Aorta (tissue), 5 donors: ENCODE measurements around the gene LAMC3. TPM values are rescaled to one million over a fixed set of nuclear protein-coding genes. Genes with fewer than 3 reads are reported as not detected.

ENCODE experiments used
- ATAC-seq: fragments of 200-7000 bp; cut with Tn5 transposase; one replicate; pipeline ENCODE4 v1.9.1; 2022; ENCODE audit warnings: moderate library complexity; ENCODE audit not compliant: low FRiP score
- DNase-seq, 2 donors: peaks; one replicate each; pipeline ENCODE4 v3.0.0-alpha.2; 2020
- H3K27ac ChIP-seq, 2 donors: one replicate each; pipeline ENCODE4 v1.5.1; 2013; ENCODE audit warnings: low read length in 2 of 2, mild to moderate bottlenecking in 2 of 2, moderate library complexity in 2 of 2, control low read depth in 1 of 2, inconsistent platforms in 1 of 2, low read depth in 1 of 2
- H3K27me3 ChIP-seq, 2 donors: one replicate each; pipeline ENCODE4 v1.6.1; 2013; ENCODE audit warnings: control low read depth in 1 of 2, low read length in 1 of 2, mild to moderate bottlenecking in 1 of 2, moderate library complexity in 1 of 2; ENCODE audit not compliant: insufficient read depth in 2 of 2, control insufficient read depth in 1 of 2
- H3K36me3 ChIP-seq, 2 donors: one replicate each; pipeline ENCODE4 v1.6.1; 2013; ENCODE audit warnings: control low read depth in 1 of 2, low read length in 1 of 2, mild to moderate bottlenecking in 1 of 2; ENCODE audit not compliant: insufficient read depth in 2 of 2, control insufficient read depth in 1 of 2
- H3K4me1 ChIP-seq, 2 donors: one replicate each; pipeline ENCODE4 v1.6.1; 2013; ENCODE audit warnings: low read length in 2 of 2, control low read depth in 1 of 2, mild to moderate bottlenecking in 1 of 2, moderate library complexity in 1 of 2; ENCODE audit not compliant: insufficient read depth in 2 of 2, control insufficient read depth in 1 of 2
- H3K4me3 ChIP-seq, 2 donors: one replicate each; pipeline ENCODE4 v1.5.1; 2013; ENCODE audit warnings: low read length in 2 of 2, control low read depth in 1 of 2, mild to moderate bottlenecking in 1 of 2
- H3K9me3 ChIP-seq: one replicate; pipeline ENCODE4 v1.6.1; 2013; ENCODE audit warnings: mild to moderate bottlenecking, low read length; ENCODE audit not compliant: control insufficient read depth
- WGBS, 2 donors: extraction: QIAGEN DNeasy Blood & Tissue Kit; methylation state at CpG; one replicate each; pipeline ENCODE4 v1.1.7; 2013; 5-methylcytosine and 5-hydroxymethylcytosine counted together
- intact Hi-C, 2 donors: fragments of 100-400 bp; cut with DNase I; formaldehyde crosslinking; loops; one replicate each; pipeline versions ENCODE4 v1.14.2 to v1.15.0; 2022
- polyA plus RNA-seq, 2 donors: library from polyadenylated mRNA; stranded (reverse); fragments of 200-250 nt; gene quantifications; one replicate each; pipeline ENCODE4 v1.2.3, GENCODE V29; 2013
- total RNA-seq, 2 donors: library from RNA; stranded (reverse); fragmentation: NEBNext Ultra II Directional; extraction: Animal tissue kit (Norgen Biotek cat#: 25700); gene quantifications; one replicate each; pipeline ENCODE4 v1.2.1, GENCODE V29; 2021
- donor health status: healthy with polysubstance abuse.
- donor health status: Bipolar disorder and iron deficiency.
- donor health status: DM: no; HTN: no; CAD: no.
- donor health status: DM: no; HTN: no; CAD: no.
- donor health status: DM: yes; HTN: yes; CAD: no.

Gene LAMC3
- total and polyA plus RNA-seq, 4 donors: 0.32 to 1.3 (median 0.74) TPM

DNA sequence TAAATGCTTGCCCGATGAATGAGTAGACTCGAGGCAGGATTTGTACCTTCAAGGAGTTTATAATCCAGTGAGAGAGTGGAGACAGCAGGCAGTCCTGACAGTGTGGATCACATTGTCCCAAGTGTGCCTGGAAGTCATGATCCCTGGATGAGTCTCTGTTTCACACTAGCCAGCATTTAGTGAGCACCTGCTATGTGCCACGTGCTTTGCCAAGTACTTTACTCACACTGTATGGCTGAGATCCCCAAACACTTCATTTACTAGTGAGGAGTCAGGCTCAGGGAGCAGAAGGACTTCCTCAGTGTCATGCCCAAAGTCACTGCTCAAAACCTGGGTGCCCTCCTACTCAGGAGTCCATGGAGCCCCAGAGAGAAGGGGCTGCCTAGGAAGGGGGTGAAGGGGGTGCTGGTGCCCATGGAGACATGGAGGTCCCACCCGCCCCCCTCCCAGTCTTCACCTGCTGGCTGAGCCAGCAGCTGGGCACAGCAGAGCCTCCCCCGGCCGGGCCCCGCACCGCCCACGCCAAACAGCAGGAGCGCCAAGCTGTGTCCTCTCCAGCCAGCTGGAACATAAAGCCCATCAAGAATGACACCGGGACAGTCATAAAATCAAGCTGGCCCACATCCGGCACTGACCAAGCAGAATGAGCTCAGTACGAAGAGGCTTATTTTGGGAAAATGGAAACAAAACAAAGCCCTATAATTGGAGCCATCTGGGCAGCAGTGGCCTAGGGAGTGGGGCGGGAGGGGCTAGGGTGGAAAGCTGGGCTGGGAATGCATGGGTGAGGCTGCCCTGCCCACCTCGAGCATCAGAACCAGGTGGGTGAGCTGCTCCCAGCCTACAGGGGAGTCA, 10.6 kb downstream of the LAMC3 start:
- DNase-seq: peak; percentile 67 to 85
- no peaks in the 10 kb centered on the region for H3K27me3 ChIP-seq
- WGBS, 2 donors: 6 to 13% methylated on average over 15 of the region's 15 CpGs
- no peak overlapping the region for H3K4me3 ChIP-seq
- peak overlapping the region in 1 of 2 donors; percentile 75 for H3K27ac ChIP-seq
- ATAC-seq: peak; percentile 79
- no peaks in the 10 kb centered on the region for H3K36me3 ChIP-seq
- intact Hi-C loops: no loop called here
- no peaks in the 10 kb centered on the region for H3K9me3 ChIP-seq
- H3K4me1 ChIP-seq: no peaks in the 10 kb centered on the region

DNA sequence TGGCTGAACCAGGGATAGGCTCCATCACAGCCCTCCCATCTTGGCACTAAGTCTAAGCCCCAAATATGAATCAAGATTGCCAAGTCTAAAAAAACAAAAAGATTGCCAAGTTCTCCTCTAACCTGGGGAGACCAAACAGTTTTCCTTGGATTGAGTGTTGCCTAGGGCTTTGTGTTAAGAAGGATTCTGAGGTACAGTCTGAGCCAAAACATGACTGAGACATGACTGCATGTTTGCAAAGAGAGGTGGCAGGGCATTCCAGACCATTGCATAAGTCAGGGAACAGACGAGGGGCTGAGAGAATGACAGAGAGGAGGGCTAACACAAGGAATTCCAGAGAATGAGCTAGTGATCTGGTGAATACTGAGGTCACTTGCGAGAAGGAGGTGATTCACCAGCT, 11.4 kb downstream of the LAMC3 start:
- intact Hi-C loops: no loop called here
- DNase-seq (no peak), ATAC-seq (peak; percentile 57)

DNA sequence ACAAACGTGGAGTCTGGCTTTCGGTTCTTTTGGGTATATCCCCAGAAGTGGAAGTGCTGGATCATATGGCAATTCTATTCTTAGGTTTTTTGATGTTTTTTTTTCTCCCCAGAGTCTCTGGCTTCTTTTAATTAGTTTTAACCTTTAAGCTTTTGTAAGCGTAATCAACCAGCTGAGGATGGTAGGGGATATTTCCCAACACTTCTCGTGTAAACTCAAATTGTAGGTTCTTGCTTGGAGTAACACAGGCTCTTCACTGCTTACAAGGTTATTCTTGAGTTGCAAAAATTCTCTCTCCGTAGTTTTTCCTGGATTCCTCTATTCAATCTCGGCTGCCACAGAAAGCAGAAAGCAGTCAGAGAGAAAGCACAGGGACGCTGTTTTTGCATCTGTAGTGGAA, 11.9 kb downstream of the LAMC3 start:
- H3K27ac ChIP-seq: no peak overlapping the region

More for the DNA sequence above, 11.4 kb downstream of the LAMC3 start:
- Histone ChIP-seq H3K27me3 (no peaks in the 10 kb centered on the region), H3K27ac (peak overlapping the region in 1 of 2 donors; percentile 75), H3K4me3 (no peak overlapping the region), H3K4me1 (no peaks in the 10 kb centered on the region), H3K9me3 (no peaks in the 10 kb centered on the region), H3K36me3 (no peaks in the 10 kb centered on the region)
- WGBS, 2 donors: 2 to 4% methylated on average over 2 of the region's 2 CpGs

DNA sequence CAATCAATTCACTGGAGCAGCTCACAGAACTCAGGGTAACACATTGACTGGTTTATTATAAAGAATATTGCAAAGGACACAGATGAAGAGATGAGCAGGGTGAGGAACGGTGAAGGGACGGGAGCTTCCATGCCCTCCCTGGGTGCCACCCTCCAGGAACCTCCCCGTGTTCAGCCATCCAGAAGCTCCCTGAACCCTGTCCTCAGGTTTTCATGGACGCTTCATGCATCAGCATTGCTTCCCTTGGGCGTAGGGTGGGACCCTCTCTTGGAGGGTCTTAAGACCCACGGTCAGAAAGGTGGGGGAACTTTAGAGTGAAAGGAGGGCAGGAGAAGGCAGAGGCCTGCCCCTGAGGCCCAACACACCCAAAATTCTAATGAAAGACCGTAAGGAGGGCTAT, 12.8 kb downstream of the LAMC3 start:
- Histone ChIP-seq H3K9me3 (no peaks in the 10 kb centered on the region), H3K36me3 (no peaks in the 10 kb centered on the region), H3K27me3 (no peaks in the 10 kb centered on the region), H3K27ac (no peak overlapping the region), H3K4me3 (no peak overlapping the region), H3K4me1 (no peaks in the 10 kb centered on the region)
- no peak for ATAC-seq
- no peak for DNase-seq
- 92 to 95% methylated on average over 7 of the region's 7 CpGs for WGBS, 2 donors
- intact Hi-C loops: no loop called here

More for the DNA sequence above, 11.9 kb downstream of the LAMC3 start:
- Histone ChIP-seq H3K4me1 (no peaks in the 10 kb centered on the region), H3K4me3 (no peak overlapping the region), H3K27me3 (no peaks in the 10 kb centered on the region), H3K36me3 (no peaks in the 10 kb centered on the region), H3K9me3 (no peaks in the 10 kb centered on the region)
- WGBS, 2 donors: 12 to 23% methylated on average over 7 of the region's 7 CpGs
- DNase-seq (no peak), ATAC-seq (no peak)
- intact Hi-C loops: no loop called here

DNA sequence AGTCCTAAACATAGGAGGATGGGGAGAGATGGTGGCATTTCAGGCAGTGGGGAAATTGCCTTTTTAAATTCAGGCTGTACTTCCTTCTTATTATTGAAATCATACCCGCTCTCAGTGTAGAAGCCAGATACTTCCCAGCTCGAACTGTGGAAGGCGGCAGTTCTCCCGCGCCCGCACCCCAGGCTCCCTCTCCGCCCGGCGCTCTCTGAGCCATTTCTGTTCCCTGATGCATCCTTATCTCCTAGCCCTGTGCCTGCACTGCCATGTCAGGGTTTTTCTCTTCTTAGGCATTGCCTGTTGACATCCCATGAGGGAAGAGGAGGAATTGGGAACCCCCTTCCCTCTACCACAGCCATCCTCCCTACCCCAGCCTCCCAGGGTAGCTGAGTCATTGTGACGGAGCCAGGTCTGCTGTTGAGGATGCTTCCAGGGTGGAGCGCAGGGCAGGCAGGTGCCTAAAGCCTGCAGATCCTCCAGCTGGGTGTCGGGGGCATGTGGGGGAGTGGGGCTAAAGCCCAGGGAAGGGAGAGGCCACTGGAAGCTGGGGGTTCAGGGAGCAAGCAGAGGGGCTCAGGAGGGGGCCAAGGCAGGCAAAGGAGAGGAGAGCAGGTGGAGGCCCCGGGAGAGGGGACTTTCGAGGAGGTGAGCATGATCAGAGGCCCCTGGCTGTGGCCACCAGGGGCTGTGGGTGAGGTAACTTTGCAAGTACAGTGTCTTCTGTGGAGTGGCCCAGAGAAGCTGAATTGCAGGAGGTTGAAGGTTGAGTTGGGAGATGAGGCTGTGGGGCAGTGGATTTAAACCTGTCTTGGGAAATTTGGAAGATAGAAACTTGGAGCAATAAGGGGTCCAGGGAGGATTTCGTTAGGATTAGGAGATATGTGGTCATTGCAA, 16.2 kb downstream of the LAMC3 start:
- Histone ChIP-seq H3K27ac (no peak overlapping the region), H3K4me3 (no peak overlapping the region), H3K9me3 (no peaks in the 10 kb centered on the region), H3K4me1 (no peaks in the 10 kb centered on the region), H3K36me3 (no peaks in the 10 kb centered on the region), H3K27me3 (no peaks in the 10 kb centered on the region)
- no peak for DNase-seq
- no peak for ATAC-seq
- intact Hi-C loops: no loop called here
- 92% methylated on average over 15 of the region's 15 CpGs for WGBS, 2 donors

DNA sequence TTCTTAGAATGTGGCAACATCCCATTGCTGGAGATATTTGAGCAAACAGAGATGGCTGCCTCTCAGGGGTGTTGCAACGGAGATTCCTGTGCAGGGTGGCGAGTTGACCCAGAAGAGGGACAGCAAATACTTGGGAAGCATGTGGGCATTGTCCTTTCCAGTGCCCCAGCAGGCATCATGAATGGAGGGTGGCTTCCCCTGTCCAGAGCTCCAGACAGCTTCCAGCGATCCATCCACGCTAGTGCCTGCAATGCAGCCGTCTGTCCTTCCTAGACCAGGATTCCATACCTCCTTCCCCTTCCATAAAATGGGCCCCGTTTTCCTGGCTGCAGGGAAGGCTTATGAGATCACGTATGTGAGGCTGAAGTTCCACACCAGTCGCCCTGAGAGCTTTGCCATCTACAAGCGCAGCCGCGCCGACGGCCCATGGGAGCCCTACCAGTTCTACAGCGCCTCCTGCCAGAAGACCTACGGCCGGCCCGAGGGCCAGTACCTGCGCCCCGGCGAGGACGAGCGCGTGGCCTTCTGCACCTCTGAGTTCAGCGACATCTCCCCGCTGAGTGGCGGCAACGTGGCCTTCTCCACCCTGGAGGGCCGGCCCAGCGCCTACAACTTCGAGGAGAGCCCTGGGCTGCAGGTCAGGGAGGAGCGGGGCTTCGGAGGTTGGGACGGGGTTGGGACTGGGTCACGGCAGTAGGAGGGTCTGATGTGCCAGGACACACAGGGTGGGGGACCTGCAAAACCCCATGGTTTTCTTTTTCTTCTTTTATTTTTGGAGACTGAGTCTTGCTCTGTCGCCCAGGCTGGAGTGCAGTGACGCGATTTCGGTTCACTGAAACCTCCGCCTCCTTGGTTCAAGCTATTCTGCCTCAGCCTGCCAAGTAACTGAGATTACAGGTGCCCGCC, 17.2 kb downstream of the LAMC3 start:
- intact Hi-C loops: no loop called here
- DNase-seq: no peak
- H3K4me1 ChIP-seq: no peaks in the 10 kb centered on the region
- no peaks in the 10 kb centered on the region for H3K9me3 ChIP-seq
- no peak overlapping the region for H3K27ac ChIP-seq
- WGBS, 2 donors: 94 to 95% methylated on average over 40 of the region's 40 CpGs
- H3K27me3 ChIP-seq: no peaks in the 10 kb centered on the region
- ATAC-seq: no peak
- no peak overlapping the region for H3K4me3 ChIP-seq
- no peaks in the 10 kb centered on the region for H3K36me3 ChIP-seq

DNA sequence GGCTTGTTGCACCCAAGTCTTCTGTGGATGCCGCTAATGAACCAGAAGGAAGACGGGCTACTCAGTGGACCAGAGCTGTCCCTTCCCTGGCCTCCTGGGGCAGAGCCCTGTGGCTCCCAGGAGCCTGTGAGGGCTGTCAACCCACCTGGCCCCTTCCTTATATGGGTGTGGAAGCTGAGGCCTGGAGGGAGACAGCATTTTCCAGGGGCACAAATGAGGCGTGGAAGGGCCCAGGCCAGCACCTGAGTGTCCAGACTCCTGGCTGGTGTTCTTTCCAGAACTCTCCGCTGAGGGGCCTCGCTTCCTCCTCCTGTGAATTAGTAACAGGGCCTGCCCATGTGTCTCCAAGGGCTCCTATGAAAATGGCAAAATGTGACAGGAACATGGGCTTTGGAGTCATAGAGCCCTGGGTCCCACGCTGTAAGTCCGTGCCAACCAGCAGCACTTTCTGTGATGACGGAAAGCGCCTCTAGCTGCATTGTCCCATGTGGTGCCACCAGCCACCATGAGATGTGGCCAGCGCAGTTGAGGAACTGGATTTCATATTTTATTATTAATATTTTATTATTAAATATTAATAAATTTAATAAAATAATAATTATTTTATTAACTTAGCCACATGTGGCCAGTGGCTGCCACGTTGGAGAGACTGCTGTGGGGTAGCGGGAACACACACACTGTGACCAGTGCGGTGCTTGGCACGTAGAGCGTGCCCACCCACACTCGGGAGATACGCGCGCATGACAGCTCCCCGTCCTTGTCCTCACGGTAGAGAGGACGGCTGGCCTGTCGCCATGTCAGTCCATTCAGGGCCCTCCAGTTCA, 18.3 kb downstream of the LAMC3 start:
- Histone ChIP-seq H3K4me3 (no peak overlapping the region), H3K27me3 (no peaks in the 10 kb centered on the region), H3K9me3 (no peaks in the 10 kb centered on the region), H3K36me3 (no peaks in the 10 kb centered on the region), H3K4me1 (no peaks in the 10 kb centered on the region), H3K27ac (no peak overlapping the region)
- no peak for DNase-seq
- whole genome bisulfite sequencing, 2 donors: 95 to 96% methylated on average over 23 of the region's 23 CpGs
- ATAC-seq: no peak
- intact Hi-C loops: no loop called here

DNA sequence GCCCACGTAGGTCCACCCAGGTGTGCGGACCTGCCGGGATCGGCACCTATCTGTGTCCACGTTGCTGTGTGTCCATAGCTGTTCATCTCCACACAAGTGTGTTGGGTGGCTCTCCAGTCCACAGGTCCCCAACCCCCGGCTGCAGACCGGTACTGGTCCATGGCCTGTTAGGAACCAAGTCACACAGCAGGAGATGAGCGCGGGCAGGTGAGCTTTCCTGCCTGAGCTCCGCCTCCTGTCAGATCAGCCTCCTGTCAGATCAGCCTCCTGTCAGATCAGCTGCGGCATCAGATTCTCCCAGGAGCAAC, 18.9 kb downstream of the LAMC3 start:
- Histone ChIP-seq H3K27ac (no peak overlapping the region), H3K27me3 (no peaks in the 10 kb centered on the region), H3K36me3 (no peaks in the 10 kb centered on the region), H3K4me3 (no peak overlapping the region), H3K4me1 (no peaks in the 10 kb centered on the region), H3K9me3 (no peaks in the 10 kb centered on the region)
- intact Hi-C loops: no loop called here
- ATAC-seq: no peak
- DNase-seq: no peak
- 94 to 97% methylated on average over 11 of the region's 11 CpGs for WGBS, 2 donors
